Caki2 (cell line): ENCODE measurements around the gene FAM20C. TPM values are rescaled to one million over a fixed set of nuclear protein-coding genes. Genes with fewer than 3 reads are reported as not detected.
A peak's percentile ranks its signal among the peaks of the same experiment; 100 is the strongest.

Experiments used
- DNase-seq: peaks from one replicate; pipeline ENCODE4 v3.0.0-alpha.2; 2015; ENCODE audit warnings: low read depth
- in situ Hi-C: cut with HindIII; loops from 2 replicates; pipeline ENCODE4 v1.10.0; 2016; ENCODE audit warnings: low sequenced_read_pairs, low pct_unique_long_range_greater_than_20kb, mixed read lengths
- total RNA-seq: library from RNA; depleted of rRNA; stranded (reverse); fragments of >200 nt; shearing (Covaris generic); gene quantifications from 2 replicates; pipeline ENCODE4 v1.2.3, GENCODE V29; 2014; ENCODE audit warnings: low replicate concordance

Gene FAM20C
- total RNA-seq, 1 experiment from 2014 or later: 28.8 TPM

GRCh38 chr7:216360-217300, 24.3 kb downstream of the FAM20C start:
- DNase-seq: no peak
- in situ Hi-C loops: no loop called here

- in situ Hi-C loops: no loop called here
- DNase-seq: no peak
Observed at GRCh38 chr7:217781-218180, 25.4 kb downstream of the FAM20C start.

GRCh38 chr7:218316-218715, 25.9 kb downstream of the FAM20C start:
- DNase-seq: no peak
- in situ Hi-C loops: no loop called here

- no peak for DNase-seq
- in situ Hi-C loops: no loop called here
Observed at GRCh38 chr7:218896-219580, 26.7 kb downstream of the FAM20C start.

- in situ Hi-C loops: no loop called here
- no peak for DNase-seq
Observed at GRCh38 chr7:219581-220150, 27.3 kb downstream of the FAM20C start.

GRCh38 chr7:220151-220841, 27.9 kb downstream of the FAM20C start:
- peak; percentile 81 for DNase-seq
- in situ Hi-C loops: no loop called here

- in situ Hi-C loops: no loop called here
- peak; percentile 30 for DNase-seq
Observed at GRCh38 chr7:221978-222715, 29.8 kb downstream of the FAM20C start.

- in situ Hi-C loops: no loop called here
- no peak for DNase-seq
Observed at GRCh38 chr7:222716-223041, 30.3 kb downstream of the FAM20C start.

- in situ Hi-C loops: no loop called here
- DNase-seq: no peak
Observed at GRCh38 chr7:223118-223800, 30.9 kb downstream of the FAM20C start.

GRCh38 chr7:223861-224260, 31.5 kb downstream of the FAM20C start:
- DNase-seq: no peak
- in situ Hi-C loops: no loop called here

GRCh38 chr7:226281-226895, 34.0 kb downstream of the FAM20C start:
- DNase-seq: peak; percentile 95
- in situ Hi-C loops: no loop called here

GRCh38 chr7:227926-228325, 35.6 kb downstream of the FAM20C start:
- no peak for DNase-seq
- in situ Hi-C loops: no loop called here

GRCh38 chr7:228610-229009, 36.2 kb downstream of the FAM20C start:
- in situ Hi-C loops: no loop called here
- no peak for DNase-seq

GRCh38 chr7:229184-229964, 37.0 kb downstream of the FAM20C start:
- DNase-seq: peak; percentile 56
- in situ Hi-C loops: no loop called here

GRCh38 chr7:230274-230673, 37.9 kb downstream of the FAM20C start:
- DNase-seq: no peak
- in situ Hi-C loops: no loop called here

GRCh38 chr7:231030-231857, 38.9 kb downstream of the FAM20C start:
- DNase-seq: no peak
- in situ Hi-C loops: no loop called here
